Tibial nerve (tissue), 4 donors: ENCODE data around the gene SMIM31. TPM values are rescaled to one million over a fixed set of nuclear protein-coding genes. Genes with fewer than 3 reads are reported as not detected.

Experiments used
- DNase-seq, 2 donors: peaks; one replicate each; pipeline ENCODE4 v3.0.0-alpha.2; 2019; ENCODE audit warnings: low spot score in 2 of 2
- H3K27ac ChIP-seq, 4 donors: fragments of 200-600 bp; sonication (generic) in 3 of 4; one replicate each; pipeline ENCODE4 v1.5.1; 2017 to 2019; ENCODE audit warnings: mild to moderate bottlenecking in 1 of 4
- H3K27me3 ChIP-seq, 2 donors: fragments of 200-600 bp; sonication (generic) in 1 of 2; one replicate each; pipeline versions ENCODE4 v1.5.1 to v1.6.0; 2017 to 2019
- H3K36me3 ChIP-seq, 3 donors: fragments of 200-600 bp; sonication (generic); one replicate each; pipeline ENCODE4 v1.5.1; 2018 to 2019
- H3K4me1 ChIP-seq, 4 donors: fragments of 200-600 bp; sonication (generic) in 3 of 4; one replicate each; pipeline ENCODE4 v1.5.1; 2017 to 2019
- H3K4me3 ChIP-seq, 4 donors: fragments of 200-600 bp; sonication (generic) in 3 of 4; one replicate each; pipeline ENCODE4 v1.5.1; 2017 to 2019; ENCODE audit warnings: mild to moderate bottlenecking in 1 of 4, moderate library complexity in 1 of 4
- H3K9me3 ChIP-seq, 4 donors: fragments of 200-600 bp; sonication (generic) in 3 of 4; one replicate each; pipeline ENCODE4 v1.5.1; 2017 to 2019
- EP300 ChIP-seq, 2 donors: sonication (generic); formaldehyde crosslinking; IDR thresholded peaks; one replicate each; pipeline ENCODE4 v1.6.1; 2017; ENCODE audit warnings: antibody characterized with exemption in 2 of 2, mild to moderate bottlenecking in 1 of 2
- POLR2A ChIP-seq, 2 donors: fragments of 450-650 bp; IDR thresholded peaks; one replicate each; pipeline ENCODE4 v1.6.1; 2017; ENCODE audit warnings: antibody characterized with exemption in 2 of 2, mild to moderate bottlenecking in 2 of 2, moderate library complexity in 2 of 2
- WGBS, 2 donors: methylation state at CpG; one replicate each; pipeline ENCODE4 v1.1.5; 2018; 5-methylcytosine and 5-hydroxymethylcytosine counted together
- total RNA-seq, 4 donors: library from RNA; depleted of rRNA; stranded (reverse); fragments of >200 nt; gene quantifications; one replicate each; pipeline ENCODE4 v1.1.0, GENCODE V29; 2016
- TF ChIP-seq, protein P1 (sequence below), 5 experiments: fragments of 200-600 bp in 3 of 5; fragments of 450-650 bp in 2 of 5; sonication (generic) in 3 of 5; IDR thresholded peaks; one replicate each; pipeline ENCODE4 v1.5.1; 2016 to 2019; ENCODE audit warnings: antibody characterized with exemption in 5 of 5, mild to moderate bottlenecking in 3 of 5, moderate library complexity in 2 of 5

The SMIM31 gene
- total RNA-seq, 4 donors from 2014 or later: not detected

DNA sequence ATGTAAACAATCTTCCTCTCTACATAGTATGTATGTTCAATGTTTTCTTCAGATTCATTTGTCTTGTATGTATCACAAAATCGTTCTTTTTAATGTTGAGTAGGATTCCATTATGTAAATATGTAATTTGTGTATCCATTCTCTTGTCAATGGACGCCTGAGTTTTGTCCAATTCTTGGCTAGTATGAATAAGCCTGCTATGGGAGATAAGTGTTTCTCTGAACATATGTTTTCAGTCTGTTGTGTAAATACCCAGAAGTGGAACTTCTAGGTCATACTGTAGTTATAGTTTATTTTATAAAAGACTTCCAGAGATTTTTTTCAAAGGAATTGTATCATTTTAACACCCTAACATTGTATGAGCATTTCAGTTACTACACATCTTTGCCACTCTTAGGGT is 2.8 kb downstream of the SMIM31 start:
- H3K4me1 ChIP-seq: no peaks in the 10 kb centered on the region
- no peak overlapping the region for H3K4me3 ChIP-seq
- peaks cover 0 to 11% (median 0%) of the 10 kb centered on the region in 4 donors for H3K9me3 ChIP-seq
- H3K36me3 ChIP-seq: no peaks in the 10 kb centered on the region
- no peak for DNase-seq
- no peak for TF ChIP-seq POLR2A (IDR thresholded peaks at IDR 0.05)
- TF ChIP-seq EP300 (IDR thresholded peaks at IDR 0.05): no peak
- TF ChIP-seq, protein P1, sequence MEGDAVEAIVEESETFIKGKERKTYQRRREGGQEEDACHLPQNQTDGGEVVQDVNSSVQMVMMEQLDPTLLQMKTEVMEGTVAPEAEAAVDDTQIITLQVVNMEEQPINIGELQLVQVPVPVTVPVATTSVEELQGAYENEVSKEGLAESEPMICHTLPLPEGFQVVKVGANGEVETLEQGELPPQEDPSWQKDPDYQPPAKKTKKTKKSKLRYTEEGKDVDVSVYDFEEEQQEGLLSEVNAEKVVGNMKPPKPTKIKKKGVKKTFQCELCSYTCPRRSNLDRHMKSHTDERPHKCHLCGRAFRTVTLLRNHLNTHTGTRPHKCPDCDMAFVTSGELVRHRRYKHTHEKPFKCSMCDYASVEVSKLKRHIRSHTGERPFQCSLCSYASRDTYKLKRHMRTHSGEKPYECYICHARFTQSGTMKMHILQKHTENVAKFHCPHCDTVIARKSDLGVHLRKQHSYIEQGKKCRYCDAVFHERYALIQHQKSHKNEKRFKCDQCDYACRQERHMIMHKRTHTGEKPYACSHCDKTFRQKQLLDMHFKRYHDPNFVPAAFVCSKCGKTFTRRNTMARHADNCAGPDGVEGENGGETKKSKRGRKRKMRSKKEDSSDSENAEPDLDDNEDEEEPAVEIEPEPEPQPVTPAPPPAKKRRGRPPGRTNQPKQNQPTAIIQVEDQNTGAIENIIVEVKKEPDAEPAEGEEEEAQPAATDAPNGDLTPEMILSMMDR (IDR thresholded peaks at IDR 0.05): no peak
- no peaks in the 10 kb centered on the region for H3K27me3 ChIP-seq
- WGBS, 2 donors: 37 to 39% methylated on average over 2 of the region's 2 CpGs
- H3K27ac ChIP-seq: no peak overlapping the region

DNA sequence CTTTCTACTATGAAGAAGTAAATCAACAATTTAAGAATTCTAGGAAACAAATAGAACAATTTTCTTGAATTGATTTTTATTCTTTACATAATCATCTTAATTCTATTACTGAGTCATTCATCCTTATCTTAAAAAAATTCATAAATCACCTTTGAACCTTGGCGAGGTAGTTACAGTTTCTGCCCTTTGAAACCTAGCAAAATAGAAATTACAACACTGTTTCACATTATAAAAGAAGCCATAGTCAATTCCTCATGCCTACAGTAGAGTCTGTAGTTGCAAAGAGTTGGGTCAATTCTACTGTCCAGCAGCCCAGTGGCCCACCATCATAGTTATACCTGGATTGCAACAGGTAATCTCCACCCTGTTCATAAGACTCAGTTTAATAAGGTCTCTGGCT is 7.3 kb downstream of the SMIM31 start:
- DNase-seq: no peak
- Histone ChIP-seq H3K27ac (no peak overlapping the region), H3K36me3 (no peaks in the 10 kb centered on the region), H3K9me3 (no peaks in the 10 kb centered on the region), H3K27me3 (no peaks in the 10 kb centered on the region), H3K4me1 (no peaks in the 10 kb centered on the region), H3K4me3 (no peak overlapping the region)
- WGBS, 2 donors: 85 to 91% methylated on average over 1 of the region's 1 CpG
- TF ChIP-seq, protein P1 (IDR thresholded peaks at IDR 0.05): no peak
- TF ChIP-seq POLR2A (IDR thresholded peaks at IDR 0.05) (no peak), EP300 (IDR thresholded peaks at IDR 0.05) (no peak)

DNA sequence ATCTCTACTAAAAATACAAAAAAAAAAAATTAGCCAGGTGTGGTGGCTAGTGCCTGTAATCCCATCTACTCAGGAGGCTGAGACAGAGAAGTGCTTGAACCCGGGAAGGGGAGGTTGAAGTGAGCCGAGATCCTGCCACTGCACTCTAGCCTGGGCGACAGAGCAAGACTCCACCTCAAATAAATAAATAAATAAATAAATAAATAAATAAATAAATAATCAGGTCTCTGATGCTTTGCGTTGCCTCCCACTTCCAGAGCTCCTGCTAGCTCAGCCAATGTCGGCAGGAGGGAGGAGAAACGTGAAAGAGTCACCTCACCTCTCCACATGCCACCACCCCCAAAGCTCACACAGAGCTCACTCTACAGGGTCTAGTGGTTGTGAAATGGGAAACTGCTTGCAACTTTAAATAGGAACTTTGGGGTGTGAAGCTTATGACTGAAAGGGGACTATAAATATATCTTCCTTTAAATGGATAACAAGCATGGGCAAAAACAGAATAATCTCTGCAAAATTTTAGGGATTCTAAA is 7.9 kb downstream of the SMIM31 start:
- WGBS, 2 donors: 94 to 96% methylated on average over 6 of the region's 6 CpGs
- no peaks in the 10 kb centered on the region for H3K9me3 ChIP-seq
- H3K4me1 ChIP-seq: no peaks in the 10 kb centered on the region
- no peak for DNase-seq
- H3K27ac ChIP-seq: no peak overlapping the region
- TF ChIP-seq, protein P1 (IDR thresholded peaks at IDR 0.05): no peak
- TF ChIP-seq EP300 (IDR thresholded peaks at IDR 0.05): no peak
- no peak for TF ChIP-seq POLR2A (IDR thresholded peaks at IDR 0.05)
- no peaks in the 10 kb centered on the region for H3K36me3 ChIP-seq
- no peaks in the 10 kb centered on the region for H3K27me3 ChIP-seq
- H3K4me3 ChIP-seq: no peak overlapping the region

DNA sequence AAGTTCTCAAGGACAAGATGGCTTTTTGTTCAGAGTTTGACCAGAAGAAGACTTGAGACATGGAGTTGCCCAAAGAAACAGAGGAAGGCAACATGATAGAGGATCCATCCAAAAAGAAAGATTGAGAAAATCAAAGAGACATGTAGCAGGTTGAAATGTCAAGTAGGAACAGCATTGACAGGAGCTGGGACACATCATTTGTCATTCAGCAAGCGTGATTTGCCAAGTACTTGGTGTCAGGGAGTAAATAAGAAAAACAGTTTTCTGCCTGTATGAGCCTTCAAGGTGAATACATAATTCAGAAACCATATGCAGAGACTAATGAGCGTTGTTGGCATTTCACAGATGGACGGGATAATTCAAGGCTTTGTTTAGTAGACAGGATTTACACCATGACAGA is 11.2 kb downstream of the SMIM31 start:
- TF ChIP-seq, protein P1 (IDR thresholded peaks at IDR 0.05): no peak
- TF ChIP-seq POLR2A (IDR thresholded peaks at IDR 0.05) (no peak), EP300 (IDR thresholded peaks at IDR 0.05) (no peak)
- H3K27ac ChIP-seq: no peak overlapping the region

DNA sequence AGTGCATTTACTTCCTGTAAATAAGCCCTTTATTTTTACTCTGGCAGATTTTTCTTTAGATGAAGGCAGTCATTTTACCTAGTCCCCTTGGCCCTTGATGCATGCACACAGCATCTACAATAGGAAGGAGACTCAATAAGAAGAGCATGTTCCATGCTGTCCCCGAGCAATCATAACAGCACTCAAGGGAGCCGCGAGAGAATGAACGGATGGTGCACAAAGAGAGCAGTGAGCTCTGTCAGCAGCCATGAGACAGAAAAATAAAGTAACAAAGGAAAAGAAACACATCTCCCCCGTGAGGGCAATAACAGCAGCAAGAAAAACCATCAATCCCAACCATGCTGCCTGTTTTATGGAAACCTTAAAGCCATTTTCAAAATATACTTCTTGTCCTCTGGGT is 11.9 kb downstream of the SMIM31 start:
- no peak overlapping the region for H3K4me3 ChIP-seq
- no peaks in the 10 kb centered on the region for H3K9me3 ChIP-seq
- DNase-seq: no peak
- no peaks in the 10 kb centered on the region for H3K4me1 ChIP-seq
- H3K27ac ChIP-seq: no peak overlapping the region
- H3K27me3 ChIP-seq: no peaks in the 10 kb centered on the region
- WGBS, 2 donors: 25 to 26% methylated on average over 5 of the region's 5 CpGs
- no peaks in the 10 kb centered on the region for H3K36me3 ChIP-seq
- TF ChIP-seq, protein P1 (IDR thresholded peaks at IDR 0.05): no peak
- TF ChIP-seq POLR2A (IDR thresholded peaks at IDR 0.05): no peak

More for the DNA sequence above, 11.2 kb downstream of the SMIM31 start:
- H3K36me3 ChIP-seq: no peaks in the 10 kb centered on the region
- WGBS, 2 donors: 94% methylated on average over 3 of the region's 3 CpGs
- no peaks in the 10 kb centered on the region for H3K9me3 ChIP-seq
- H3K4me3 ChIP-seq: no peak overlapping the region
- no peaks in the 10 kb centered on the region for H3K27me3 ChIP-seq
- no peaks in the 10 kb centered on the region for H3K4me1 ChIP-seq
- DNase-seq: no peak
